HEK293T (cell line): Measurements from ENCODE around the gene ZNF280A.

Experiments used
- CTCF ChIA-PET: fragments of 350-600 bp; formaldehyde crosslinking; extraction: SDS; loops from one replicate; lab custom pipeline; 2021; ENCODE audit warnings: antibody characterized with exemption, inconsistent platforms; lab: Yijun Ruan, JAX
- POLR2A ChIA-PET: fragments of 350-600 bp; formaldehyde crosslinking; extraction: SDS; loops from one replicate; lab custom pipeline; 2020; ENCODE audit warnings: antibody characterized with exemption, inconsistent platforms; lab: Yijun Ruan, JAX
- DNase-seq: peaks from one replicate; pipeline ENCODE4 v3.0.0; 2012; ENCODE audit warnings: mixed read lengths; ENCODE audit errors: extremely low spot score
- ARNT ChIP-seq: fragments of 450-650 bp; IDR thresholded peaks from 2 replicates; pipeline ENCODE4 v1.6.1; 2017; ENCODE audit warnings: mild to moderate bottlenecking
- BHLHE40 ChIP-seq: fragments of 450-650 bp; IDR thresholded peaks from 2 replicates; pipeline ENCODE4 v1.6.1; 2016; ENCODE audit warnings: mild to moderate bottlenecking, moderate library complexity, borderline replicate concordance
- CTBP1 ChIP-seq: fragments of 450-650 bp; IDR thresholded peaks from 2 replicates; pipeline ENCODE4 v1.6.1; 2016; ENCODE audit warnings: borderline replicate concordance
- ELF4 ChIP-seq: fragments of 450-650 bp; IDR thresholded peaks from 2 replicates; pipeline ENCODE4 v1.6.1; 2017; ENCODE audit warnings: antibody characterized with exemption
- FOXA1 ChIP-seq: fragments of 450-650 bp; IDR thresholded peaks from 2 replicates; pipeline ENCODE4 v1.6.1; 2016; ENCODE audit warnings: mild to moderate bottlenecking
- FOXK2 ChIP-seq: fragments of 450-650 bp; IDR thresholded peaks from 2 replicates; pipeline ENCODE4 v1.6.1; 2016; ENCODE audit warnings: mild to moderate bottlenecking
- FOXM1 ChIP-seq: fragments of 450-650 bp; IDR thresholded peaks from 2 replicates; pipeline ENCODE4 v1.6.1; 2017; ENCODE audit warnings: mild to moderate bottlenecking, borderline replicate concordance
- HDGF ChIP-seq: fragments of 450-650 bp; IDR thresholded peaks from 2 replicates; pipeline ENCODE4 v1.6.1; 2017; ENCODE audit warnings: antibody characterized with exemption, borderline replicate concordance
- L3MBTL2 ChIP-seq: fragments of 450-650 bp; conservative IDR thresholded peaks from 2 replicates; pipeline ENCODE4 v1.6.1; 2016; ENCODE audit warnings: mild to moderate bottlenecking
- LEF1 ChIP-seq: fragments of 450-650 bp; IDR thresholded peaks from 2 replicates; pipeline ENCODE4 v1.6.1; 2017; ENCODE audit warnings: mild to moderate bottlenecking, borderline replicate concordance
- NFRKB ChIP-seq: fragments of 450-650 bp; IDR thresholded peaks from 2 replicates; pipeline ENCODE4 v1.6.1; 2016; ENCODE audit warnings: mild to moderate bottlenecking, moderate library complexity
- PKNOX1 ChIP-seq: fragments of 450-650 bp; IDR thresholded peaks from 2 replicates; pipeline ENCODE4 v1.6.1; 2016
- SP1 ChIP-seq: fragments of 450-650 bp; IDR thresholded peaks from 2 replicates; pipeline ENCODE4 v1.6.1; 2017
- SUZ12 ChIP-seq: fragments of 450-650 bp; IDR thresholded peaks from 2 replicates; pipeline ENCODE4 v1.6.1; 2016; ENCODE audit warnings: mild to moderate bottlenecking
- TARDBP ChIP-seq: fragments of 450-650 bp; IDR thresholded peaks from 2 replicates; pipeline ENCODE4 v1.6.1; 2016
- ZNF384 ChIP-seq: fragments of 450-650 bp; IDR thresholded peaks from 2 replicates; pipeline ENCODE4 v1.6.1; 2016

ZNF280A gene

GRCh38 chr22:22487059-22487458 lies 33.0 kb downstream of the ZNF280A start:
- TF ChIP-seq ARNT (no peak), SUZ12 (no peak), CTBP1 (no peak), LEF1 (no peak)
- no peak for DNase-seq

GRCh38 chr22:22486132-22486899 lies 33.8 kb downstream of the ZNF280A start:
- ChIA-PET CTCF (no interaction called here), POLR2A (no interaction called here)
- no peak for DNase-seq
- TF ChIP-seq SP1: no peak
- no peak for TF ChIP-seq LEF1
- TF ChIP-seq ELF4: no peak
- TF ChIP-seq NFRKB: no peak
- TF ChIP-seq FOXA1: no peak
- no peak for TF ChIP-seq CTBP1
- TF ChIP-seq TARDBP: no peak
- TF ChIP-seq L3MBTL2: no peak
- TF ChIP-seq FOXK2: no peak
- TF ChIP-seq SUZ12: no peak

More at GRCh38 chr22:22487059-22487458, 33.0 kb downstream of the ZNF280A start:
- ChIA-PET CTCF (no interaction called here), POLR2A (no interaction called here)

- TF ChIP-seq L3MBTL2: no peak
- no peak for TF ChIP-seq ELF4
- TF ChIP-seq FOXM1: no peak
- no peak for TF ChIP-seq LEF1
- TF ChIP-seq FOXK2: no peak
- no peak for TF ChIP-seq FOXA1
- no peak for TF ChIP-seq ARNT
- TF ChIP-seq TARDBP: no peak
- TF ChIP-seq PKNOX1: no peak
- no peak for TF ChIP-seq HDGF
- TF ChIP-seq BHLHE40: no peak
- no peak for TF ChIP-seq ZNF384
- CTCF ChIA-PET: no interaction called here
- POLR2A ChIA-PET: no interaction called here
- DNase-seq: no peak
Observed at GRCh38 chr22:22485524-22485923, 34.5 kb downstream of the ZNF280A start.

GRCh38 chr22:22484023-22484422 lies 36.0 kb downstream of the ZNF280A start:
- ChIA-PET POLR2A (no interaction called here), CTCF (no interaction called here)

GRCh38 chr22:22480940-22481339 lies 39.1 kb downstream of the ZNF280A start:
- CTCF ChIA-PET: interaction anchor here (0.9 kb wide), 1 partner anchor 17 kb away, joined by 6 read pairs; no protein-coding TSS in a partner anchor
- TF ChIP-seq FOXA1 (no peak), NFRKB (no peak), BHLHE40 (no peak), PKNOX1 (no peak), CTBP1 (no peak)
- DNase-seq: no peak
- POLR2A ChIA-PET: no interaction called here

More at GRCh38 chr22:22484023-22484422, 36.0 kb downstream of the ZNF280A start:
- DNase-seq: no peak
- TF ChIP-seq LEF1 (no peak), NFRKB (no peak), ZNF384 (no peak), CTBP1 (no peak), L3MBTL2 (no peak), FOXK2 (no peak)

- ChIA-PET CTCF (no interaction called here), POLR2A (no interaction called here)
- no peak for DNase-seq
- TF ChIP-seq NFRKB: no peak
- TF ChIP-seq FOXM1: no peak
- no peak for TF ChIP-seq BHLHE40
- no peak for TF ChIP-seq LEF1
Observed at GRCh38 chr22:22479999-22480532, 40.0 kb downstream of the ZNF280A start.

GRCh38 chr22:22479116-22479515 lies 41.0 kb downstream of the ZNF280A start:
- no peak for DNase-seq
- TF ChIP-seq TARDBP (no peak), ELF4 (no peak), PKNOX1 (no peak), NFRKB (no peak), ARNT (no peak), HDGF (no peak), LEF1 (no peak), CTBP1 (no peak), SP1 (no peak), L3MBTL2 (no peak), FOXM1 (no peak), FOXA1 (no peak), BHLHE40 (no peak), ZNF384 (no peak), FOXK2 (no peak), SUZ12 (no peak)
- CTCF ChIA-PET: no interaction called here
- POLR2A ChIA-PET: no interaction called here
